Endodermal cell (in vitro differentiated cells): ENCODE data around the gene SLC26A6. TPM values are rescaled to one million over a fixed set of nuclear protein-coding genes. Genes with fewer than 3 reads are reported as not detected.

Experiments
- DNase-seq: peaks from one replicate; pipeline ENCODE4 v3.0.0-alpha.2; 2017
- H3K27ac ChIP-seq: 2 replicates; pipeline ENCODE4 v1.5.1; 2013; ENCODE audit warnings: mild to moderate bottlenecking, low read depth, low read length, moderate library complexity
- H3K27me3 ChIP-seq: 2 replicates; pipeline ENCODE4 v1.6.1; 2013; ENCODE audit warnings: mild to moderate bottlenecking, low read length, moderate library complexity; ENCODE audit not compliant: insufficient read depth, control insufficient read depth, poor library complexity, severe bottlenecking
- H3K36me3 ChIP-seq: 2 replicates; pipeline ENCODE4 v1.7.0; 2013; ENCODE audit warnings: mild to moderate bottlenecking, low read length, moderate library complexity; ENCODE audit not compliant: control insufficient read depth, insufficient read depth
- H3K4me1 ChIP-seq: one replicate; pipeline ENCODE4 v1.7.0; 2013; ENCODE audit warnings: low read length; ENCODE audit not compliant: control insufficient read depth, insufficient read depth
- H3K4me3 ChIP-seq: 2 replicates; pipeline ENCODE4 v1.5.1; 2013; ENCODE audit warnings: mild to moderate bottlenecking, low read length, moderate library complexity
- H3K9ac ChIP-seq: 2 replicates; pipeline ENCODE4 v1.6.1; 2013; ENCODE audit warnings: mild to moderate bottlenecking, low read length, moderate library complexity; ENCODE audit not compliant: poor library complexity, severe bottlenecking; ENCODE audit errors: extremely low read depth
- H3K9me3 ChIP-seq: 2 replicates; pipeline ENCODE4 v1.6.1; 2013; ENCODE audit warnings: mild to moderate bottlenecking, low read length, moderate library complexity; ENCODE audit not compliant: control insufficient read depth
- H3K27ac Mint-ChIP-seq: 2 replicates; pipeline ENCODE4 v1.8.0; 2020; ENCODE audit warnings: mixed read lengths
- H3K27me3 Mint-ChIP-seq: 2 replicates; pipeline ENCODE4 v1.8.0; 2021; ENCODE audit warnings: mild to moderate bottlenecking, mixed read lengths; ENCODE audit not compliant: insufficient read depth
- H3K36me3 Mint-ChIP-seq: 2 replicates; pipeline ENCODE4 v1.8.0; 2020; ENCODE audit warnings: low read depth, mixed read lengths
- H3K4me1 Mint-ChIP-seq: 2 replicates; pipeline ENCODE4 v1.8.0; 2020; ENCODE audit warnings: mixed read lengths
- H3K4me3 Mint-ChIP-seq: 2 replicates; pipeline ENCODE4 v1.8.0; 2020; ENCODE audit warnings: mild to moderate bottlenecking, moderate library complexity, mixed read lengths
- H3K9me3 Mint-ChIP-seq: 2 replicates; pipeline ENCODE4 v1.8.0; 2020; ENCODE audit warnings: mild to moderate bottlenecking, mixed read lengths
- CTCF ChIP-seq: fragments of 200-600 bp; sonication (generic); conservative IDR thresholded peaks from 2 replicates; pipeline ENCODE4 v1.5.0; 2021; ENCODE audit warnings: antibody characterized with exemption, mild to moderate bottlenecking
- WGBS, 2 experiments: methylation state at CpG; one replicate each; pipeline versions ENCODE4 v1.1.5 to v1.1.7; 2013; ENCODE audit warnings: missing lambda C conversion rate in 2 of 2, mixed read lengths in 1 of 2; ENCODE audit not compliant: insufficient coverage in 1 of 2, insufficient read length in 1 of 2; 5-methylcytosine and 5-hydroxymethylcytosine counted together
- total RNA-seq, 2 donors: library from RNA; stranded (reverse); fragmentation: NEBNext Ultra II Directional in 1 of 2; extraction: Animal tissue kit (Norgen Biotek cat#: 25700) in 1 of 2; gene quantifications; 2 replicates in 1 of 2; 3 replicates in 1 of 2; pipeline ENCODE4 v1.2.1, GENCODE V29; 2021

SLC26A6 gene
- total RNA-seq, 2 donors from 2014 or later: 65.1 to 75.6 TPM

- peaks cover 5% of the 10 kb centered on the region for H3K27me3 Mint-ChIP-seq
- H3K27ac Mint-ChIP-seq: no peak overlapping the region
- no peak overlapping the region for H3K4me3 Mint-ChIP-seq
- no peak for TF ChIP-seq CTCF
- no peaks in the 10 kb centered on the region for H3K4me1 Mint-ChIP-seq
- H3K9me3 Mint-ChIP-seq: no peaks in the 10 kb centered on the region
- WGBS, 2 experiments: 90 to 97% methylated on average over 7 to 11 of the region's 11 CpGs
- Histone ChIP-seq H3K4me1 (no peaks in the 10 kb centered on the region), H3K9me3 (no peaks in the 10 kb centered on the region), H3K9ac (no peak overlapping the region), H3K4me3 (no peak overlapping the region), H3K27ac (no peak overlapping the region), H3K27me3 (no peaks in the 10 kb centered on the region), H3K36me3 (peaks cover 12% of the 10 kb centered on the region)
- no peak for DNase-seq
- peaks cover 28% of the 10 kb centered on the region for H3K36me3 Mint-ChIP-seq
These were observed 16.5 kb upstream of the SLC26A6 start for GRCh38 chr3:48651771-48652170.

GRCh38 chr3:48650723-48651122, 15.5 kb upstream of the SLC26A6 start:
- Histone ChIP-seq H3K27ac (no peak overlapping the region), H3K9me3 (no peaks in the 10 kb centered on the region), H3K4me1 (no peaks in the 10 kb centered on the region), H3K9ac (no peak overlapping the region), H3K36me3 (peaks cover 12% of the 10 kb centered on the region), H3K27me3 (no peaks in the 10 kb centered on the region), H3K4me3 (no peak overlapping the region)
- Mint-ChIP-seq H3K9me3 (no peaks in the 10 kb centered on the region), H3K27ac (no peak overlapping the region), H3K27me3 (peaks cover 5% of the 10 kb centered on the region), H3K36me3 (peaks cover 34% of the 10 kb centered on the region), H3K4me1 (no peaks in the 10 kb centered on the region), H3K4me3 (no peak overlapping the region)
- WGBS, 2 experiments: 95 to 96% methylated on average over 12 of the region's 12 CpGs
- no peak for DNase-seq
- no peak for TF ChIP-seq CTCF

- H3K4me3 ChIP-seq: no peak overlapping the region
- H3K27ac Mint-ChIP-seq: no peak overlapping the region
- H3K9ac ChIP-seq: no peak overlapping the region
- H3K27me3 Mint-ChIP-seq: no peaks in the 10 kb centered on the region
- no peaks in the 10 kb centered on the region for H3K4me1 ChIP-seq
- no peaks in the 10 kb centered on the region for H3K4me1 Mint-ChIP-seq
- no peaks in the 10 kb centered on the region for H3K27me3 ChIP-seq
- no peaks in the 10 kb centered on the region for H3K9me3 Mint-ChIP-seq
- peaks cover 5% of the 10 kb centered on the region for H3K36me3 ChIP-seq
- H3K9me3 ChIP-seq: no peaks in the 10 kb centered on the region
- H3K4me3 Mint-ChIP-seq: no peak overlapping the region
- DNase-seq: no peak
- no peak overlapping the region for H3K27ac ChIP-seq
- no peak for TF ChIP-seq CTCF
- 94 to 97% methylated on average over 11 to 15 of the region's 15 CpGs for WGBS, 2 experiments
- H3K36me3 Mint-ChIP-seq: peaks cover 23% of the 10 kb centered on the region
These were observed 13.1 kb upstream of the SLC26A6 start for GRCh38 chr3:48648188-48648850.
